GM12872 (cell line): ENCODE results near the gene POLR1E.

Experiments used
- TF ChIP-seq, protein P1 (sequence below): IDR thresholded peaks from 3 replicates; pipeline ENCODE4 v1.5.1; 2011; ENCODE audit warnings: low read depth, mild to moderate bottlenecking, low read length, moderate library complexity; ENCODE audit not compliant: insufficient read depth

The POLR1E gene

DNA sequence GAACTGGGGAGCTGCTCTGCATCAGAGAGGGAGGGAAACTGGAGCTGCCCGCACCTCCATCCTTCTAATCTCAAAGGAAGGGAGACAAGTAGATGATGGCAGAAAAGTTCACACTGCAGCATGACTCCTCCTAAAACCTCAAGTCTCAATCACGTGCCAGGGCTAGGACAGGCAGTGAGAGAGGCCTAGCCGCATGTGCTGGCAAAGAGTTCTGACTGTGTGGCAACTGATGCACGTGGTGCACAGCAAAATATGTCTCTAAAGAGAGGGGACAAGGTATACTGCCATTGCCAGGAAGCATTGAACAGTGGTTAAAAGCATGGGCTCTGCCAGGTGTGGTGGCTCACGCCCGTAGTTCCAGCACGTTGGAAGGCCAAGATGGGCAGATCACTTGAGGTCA, 52.4 kb downstream of the POLR1E start:
- TF ChIP-seq, protein P1, sequence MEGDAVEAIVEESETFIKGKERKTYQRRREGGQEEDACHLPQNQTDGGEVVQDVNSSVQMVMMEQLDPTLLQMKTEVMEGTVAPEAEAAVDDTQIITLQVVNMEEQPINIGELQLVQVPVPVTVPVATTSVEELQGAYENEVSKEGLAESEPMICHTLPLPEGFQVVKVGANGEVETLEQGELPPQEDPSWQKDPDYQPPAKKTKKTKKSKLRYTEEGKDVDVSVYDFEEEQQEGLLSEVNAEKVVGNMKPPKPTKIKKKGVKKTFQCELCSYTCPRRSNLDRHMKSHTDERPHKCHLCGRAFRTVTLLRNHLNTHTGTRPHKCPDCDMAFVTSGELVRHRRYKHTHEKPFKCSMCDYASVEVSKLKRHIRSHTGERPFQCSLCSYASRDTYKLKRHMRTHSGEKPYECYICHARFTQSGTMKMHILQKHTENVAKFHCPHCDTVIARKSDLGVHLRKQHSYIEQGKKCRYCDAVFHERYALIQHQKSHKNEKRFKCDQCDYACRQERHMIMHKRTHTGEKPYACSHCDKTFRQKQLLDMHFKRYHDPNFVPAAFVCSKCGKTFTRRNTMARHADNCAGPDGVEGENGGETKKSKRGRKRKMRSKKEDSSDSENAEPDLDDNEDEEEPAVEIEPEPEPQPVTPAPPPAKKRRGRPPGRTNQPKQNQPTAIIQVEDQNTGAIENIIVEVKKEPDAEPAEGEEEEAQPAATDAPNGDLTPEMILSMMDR = no peak

DNA sequence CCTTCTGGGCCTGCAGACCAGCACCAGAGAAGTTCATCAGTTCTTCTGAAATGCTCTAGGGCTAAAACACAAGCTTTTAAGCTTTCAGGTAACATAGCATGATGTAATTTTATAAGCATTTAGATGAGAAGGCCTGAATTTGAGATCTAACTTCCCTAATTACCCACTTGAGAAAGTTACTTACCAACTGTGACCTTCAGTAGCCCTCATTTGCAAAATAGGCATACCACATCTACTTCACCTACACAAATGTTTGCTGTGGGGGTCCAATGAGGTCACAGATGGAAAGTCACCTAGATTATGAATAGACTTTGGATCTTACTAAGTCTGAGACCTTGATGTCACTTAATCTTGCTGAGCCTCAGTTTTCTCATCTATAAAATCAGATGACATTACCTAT, 53.9 kb downstream of the POLR1E start:
- TF ChIP-seq, protein P1 = no peak

DNA sequence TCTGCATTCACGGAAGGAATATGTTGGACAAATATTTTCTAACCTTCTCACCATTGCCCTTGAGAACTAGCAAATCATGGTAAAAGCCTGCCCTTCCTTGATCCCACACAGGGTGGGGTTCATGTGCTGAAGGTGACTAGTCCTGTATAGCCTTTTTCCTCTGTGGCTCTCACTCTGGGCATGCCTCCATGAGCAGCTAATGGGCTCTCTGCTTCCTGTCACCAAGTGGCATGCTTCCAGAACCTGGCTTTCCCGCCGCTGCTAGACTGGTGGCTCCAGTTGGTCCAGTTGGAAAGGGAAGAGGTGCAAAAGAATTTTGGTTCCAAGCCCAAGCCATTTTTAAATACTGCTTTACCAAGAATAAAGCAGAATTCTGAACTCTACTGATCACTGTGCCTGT, 54.9 kb downstream of the POLR1E start:
- TF ChIP-seq, protein P1 = no peak

DNA sequence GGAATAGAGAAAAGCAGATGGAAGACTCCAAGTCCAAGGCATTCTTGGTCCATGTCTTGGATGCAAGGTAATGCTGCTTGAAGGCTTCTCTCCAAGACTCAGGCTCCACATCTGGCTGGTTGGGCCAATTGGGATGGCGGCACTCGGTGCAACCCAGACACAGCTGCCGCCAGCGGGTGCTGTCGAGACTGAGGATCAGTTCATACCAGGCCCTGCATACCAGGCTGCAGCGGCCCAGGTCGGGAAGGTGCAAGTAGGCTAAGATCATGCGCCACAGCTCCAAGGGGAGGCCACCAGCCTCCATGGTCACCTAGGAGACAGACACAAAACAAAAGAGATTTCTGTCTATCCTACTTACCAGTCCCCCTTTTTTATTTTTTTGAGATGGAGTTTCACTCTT, 55.7 kb downstream of the POLR1E start:
- TF ChIP-seq, protein P1 = no peak

DNA sequence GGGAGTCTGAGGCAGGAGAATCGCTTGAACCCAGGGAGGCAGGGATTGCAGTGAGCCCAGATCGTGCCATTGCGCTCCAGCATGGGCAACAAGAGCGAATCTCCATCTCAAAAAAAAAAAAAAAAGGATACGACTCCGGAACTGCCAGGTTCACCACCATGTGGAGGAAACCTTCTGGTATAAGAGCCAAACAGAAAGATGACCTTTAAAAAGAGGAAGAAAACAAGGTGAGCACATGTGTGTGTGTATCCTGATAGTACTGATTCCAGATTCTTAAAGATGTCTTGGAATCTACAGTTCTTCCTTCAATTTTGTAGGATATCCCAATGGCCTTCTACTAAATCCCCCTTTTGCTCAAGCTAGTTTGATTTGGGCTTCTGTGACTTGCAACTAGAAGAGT, 56.7 kb downstream of the POLR1E start:
- TF ChIP-seq, protein P1 = no peak

DNA sequence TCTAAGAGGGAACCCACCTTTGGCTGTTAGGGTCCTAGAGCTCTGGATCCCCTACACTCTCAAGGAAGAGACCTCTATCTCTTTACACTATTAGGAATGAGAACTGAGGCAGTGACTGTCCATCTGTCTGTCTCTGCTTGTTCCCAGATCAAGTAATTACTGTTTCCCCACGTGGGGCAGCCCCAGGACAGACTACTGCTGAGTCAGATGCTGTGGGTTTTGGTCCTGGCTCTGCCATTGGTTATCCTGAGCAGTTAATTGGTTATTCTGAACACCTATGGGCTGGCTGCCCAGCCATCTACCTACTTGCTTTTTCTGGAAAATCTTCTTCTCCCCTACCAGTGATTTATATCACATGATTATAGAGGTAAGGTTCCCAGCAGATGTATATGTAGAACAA, 57.1 kb downstream of the POLR1E start:
- TF ChIP-seq, protein P1 = no peak

DNA sequence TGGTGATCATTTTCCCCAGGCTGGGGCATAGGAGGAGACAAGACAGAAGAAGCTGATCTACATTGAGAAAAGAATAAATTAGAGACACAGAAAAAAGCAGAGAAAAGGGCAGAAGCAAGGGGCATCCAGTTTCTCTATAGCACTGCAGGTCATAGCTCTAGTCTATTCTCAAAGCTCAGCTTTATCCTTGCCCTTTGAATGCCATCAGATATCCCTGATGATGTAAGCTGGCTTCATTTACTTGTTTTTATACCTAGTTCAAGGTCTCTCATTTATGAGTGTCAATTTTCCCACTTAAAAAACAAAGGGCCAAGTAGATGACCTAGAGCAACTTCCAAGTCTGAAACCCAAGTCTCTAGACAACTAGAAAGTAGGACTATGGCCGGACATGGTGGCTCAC, 57.7 kb downstream of the POLR1E start:
- TF ChIP-seq, protein P1 = no peak
